Left hindlimb (tissue), 1 donor: Measurements from ENCODE around the gene YWHAQ.
"Not testable (repeated sequence)": the region's sequence is repeated elsewhere in the genome, so short reads cannot be mapped to it uniquely, and the experiment has no call there.

Source experiments
- DNase-seq: peaks from one replicate; pipeline ENCODE4 v3.0.0-alpha.2; 2018

Gene YWHAQ

DNA sequence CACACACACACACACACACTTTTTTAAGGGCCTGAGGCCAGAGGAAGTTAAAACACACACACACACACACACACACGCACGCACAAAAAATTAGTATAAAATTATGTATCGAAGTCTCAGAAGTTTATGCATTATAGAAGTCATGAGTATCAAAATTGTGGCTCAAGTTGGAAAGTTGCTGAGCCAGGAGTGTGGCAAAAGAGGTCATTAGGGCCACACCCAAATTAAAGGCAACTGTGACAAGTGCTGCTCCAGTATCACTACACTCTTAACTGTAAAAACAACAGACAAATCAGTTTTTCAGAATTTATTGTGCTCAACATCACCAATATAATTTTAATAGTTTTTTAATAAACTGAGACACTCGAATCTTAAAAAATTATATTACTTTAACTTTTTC is 36.9 kb downstream of the YWHAQ start:
- no peak for DNase-seq

- no peak for DNase-seq
These were observed 38.1 kb downstream of the YWHAQ start for GRCh38 chr2:9592699-9593098.

GRCh38 chr2:9590641-9591040 is 40.2 kb downstream of the YWHAQ start:
- DNase-seq, result no peak

GRCh38 chr2:9586465-9586864 is 44.3 kb downstream of the YWHAQ start:
- DNase-seq, result no peak

GRCh38 chr2:9585486-9585885 is 45.3 kb downstream of the YWHAQ start:
- no peak for DNase-seq

GRCh38 chr2:9584902-9585301 is 45.9 kb downstream of the YWHAQ start:
- not testable (repeated sequence) for DNase-seq

- DNase-seq, result no peak
These were observed 48.2 kb downstream of the YWHAQ start for GRCh38 chr2:9582624-9583023.

DNA sequence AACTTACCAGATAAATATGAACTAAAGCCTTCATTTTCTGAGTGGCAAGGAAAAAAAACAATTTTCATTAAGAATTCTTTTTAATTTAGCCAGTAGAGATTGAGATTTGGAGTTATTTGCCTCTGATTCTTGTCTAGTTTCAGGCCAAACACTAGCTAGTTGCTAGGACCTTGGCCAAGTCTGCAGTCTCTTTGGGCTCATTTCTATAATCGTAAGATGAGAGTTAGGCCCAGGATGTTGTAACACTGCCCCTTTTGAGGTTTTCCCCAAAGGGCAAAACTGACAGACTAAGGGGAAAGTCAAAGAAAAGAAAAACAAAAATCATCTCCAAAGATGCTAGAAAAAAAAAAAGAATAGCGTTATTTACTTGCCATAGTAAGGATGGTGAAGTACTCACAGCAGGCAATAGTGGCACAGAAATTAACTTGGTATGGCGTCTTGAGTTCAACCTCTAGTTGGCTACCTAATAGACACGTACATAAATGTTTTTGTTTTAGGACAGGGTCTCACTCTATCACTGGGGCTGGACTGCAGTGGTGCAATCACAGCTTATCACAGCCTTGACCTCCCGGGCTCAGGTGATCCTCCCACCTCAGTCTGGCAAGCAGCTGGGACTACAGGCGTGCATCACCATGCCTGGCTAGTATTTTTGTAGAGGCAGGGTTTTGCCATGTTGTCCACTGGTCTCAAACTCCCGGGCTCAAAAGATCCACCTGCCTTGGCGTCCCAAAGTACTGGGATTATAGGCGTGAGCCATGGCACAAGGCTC is 52.1 kb downstream of the YWHAQ start:
- no peak for DNase-seq

- DNase-seq, result no peak
These were observed 56.5 kb downstream of the YWHAQ start for GRCh38 chr2:9574331-9574730.

GRCh38 chr2:9573840-9574239 is 57.0 kb downstream of the YWHAQ start:
- DNase-seq, result no peak

DNA sequence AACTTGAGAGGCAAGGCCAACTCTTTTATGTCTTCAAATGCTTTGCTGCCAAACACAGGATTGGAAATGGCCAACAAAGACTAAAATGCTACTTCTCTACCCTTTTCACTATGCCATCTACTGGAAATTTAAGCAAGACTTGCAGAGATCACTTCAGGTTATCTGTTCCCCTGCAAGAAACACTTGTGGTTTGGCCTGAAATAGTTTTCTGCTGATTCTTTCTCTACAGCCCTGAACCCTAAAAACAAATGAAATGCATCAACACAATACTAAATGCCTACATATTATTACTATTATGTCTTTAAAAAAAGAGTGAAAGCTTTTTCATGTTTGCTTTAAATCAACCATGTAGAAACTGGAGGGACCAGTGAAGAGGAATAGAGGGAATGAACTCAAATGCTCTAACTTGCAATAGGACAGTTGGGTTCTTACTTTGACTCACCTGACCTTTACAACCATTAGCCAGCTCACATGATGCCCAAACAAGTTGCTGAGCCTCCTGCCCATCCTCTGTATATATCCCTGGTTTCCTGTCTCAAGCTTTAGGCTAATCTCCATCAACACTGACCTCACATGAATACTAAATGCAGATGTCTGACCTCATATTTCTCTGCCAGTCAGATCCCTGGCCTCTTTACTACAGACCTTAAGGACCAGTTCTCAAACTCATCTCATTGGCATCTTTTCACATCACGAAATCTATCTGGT is 57.6 kb downstream of the YWHAQ start:
- DNase-seq, result no peak

GRCh38 chr2:9570182-9571060 is 60.4 kb downstream of the YWHAQ start:
- no peak for DNase-seq

DNA sequence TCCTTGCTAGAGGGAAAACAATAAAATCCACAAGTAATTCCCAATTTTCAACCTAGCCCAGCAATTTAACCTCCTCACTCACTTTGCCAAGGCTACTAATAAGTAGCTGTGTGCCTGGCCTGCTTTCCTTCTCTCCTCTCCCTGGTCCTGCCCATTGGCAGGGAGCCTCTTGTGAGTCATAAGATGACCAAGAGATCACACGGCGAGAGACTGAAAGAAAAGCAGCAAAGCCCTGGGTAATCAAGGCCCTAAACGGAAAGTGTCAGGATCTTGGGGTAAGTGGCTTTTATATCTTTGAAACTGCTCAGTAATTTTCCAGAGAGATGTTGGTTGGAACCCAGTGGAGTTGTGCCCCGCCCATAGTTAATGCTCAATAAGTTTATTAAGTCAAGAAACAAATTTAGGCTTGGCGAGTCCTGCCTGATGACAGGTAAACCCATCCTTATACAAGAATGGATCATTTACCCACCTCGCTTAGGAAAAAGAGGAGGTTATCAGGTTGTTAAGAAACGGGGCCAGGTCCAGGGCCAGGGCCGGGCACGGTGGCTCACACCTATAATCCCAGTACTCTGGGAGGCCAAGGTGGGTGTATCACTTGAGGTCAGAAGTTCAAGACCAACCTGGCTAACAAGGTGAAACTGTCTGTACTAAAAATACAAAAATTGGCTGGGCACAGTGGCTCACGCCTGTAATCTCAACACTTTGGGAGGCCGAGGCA is 65.2 kb downstream of the YWHAQ start:
- peak; percentile 67 for DNase-seq

GRCh38 chr2:9560628-9561027 is 70.2 kb downstream of the YWHAQ start:
- no peak for DNase-seq

DNA sequence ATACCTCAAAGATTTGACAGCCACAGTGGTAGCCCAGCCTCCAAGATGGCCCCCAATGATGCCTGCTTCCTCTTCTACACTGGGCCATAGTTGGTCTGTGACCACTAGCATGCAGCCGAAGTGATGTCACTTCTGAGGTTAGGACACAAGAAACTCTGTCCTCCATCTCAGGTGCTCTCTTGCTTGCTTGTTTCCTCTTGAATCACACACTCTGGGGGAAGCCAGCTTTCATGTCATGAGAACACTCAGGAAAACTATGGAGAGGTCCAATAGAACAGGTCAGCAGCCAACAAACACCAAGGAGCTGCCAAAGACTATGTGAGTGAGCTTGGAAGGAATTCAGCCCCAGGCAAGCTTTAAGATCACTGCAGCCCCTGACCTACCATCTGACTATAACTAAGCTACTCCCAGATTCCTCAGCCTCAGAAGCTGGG is 71.8 kb downstream of the YWHAQ start:
- no peak for DNase-seq

DNA sequence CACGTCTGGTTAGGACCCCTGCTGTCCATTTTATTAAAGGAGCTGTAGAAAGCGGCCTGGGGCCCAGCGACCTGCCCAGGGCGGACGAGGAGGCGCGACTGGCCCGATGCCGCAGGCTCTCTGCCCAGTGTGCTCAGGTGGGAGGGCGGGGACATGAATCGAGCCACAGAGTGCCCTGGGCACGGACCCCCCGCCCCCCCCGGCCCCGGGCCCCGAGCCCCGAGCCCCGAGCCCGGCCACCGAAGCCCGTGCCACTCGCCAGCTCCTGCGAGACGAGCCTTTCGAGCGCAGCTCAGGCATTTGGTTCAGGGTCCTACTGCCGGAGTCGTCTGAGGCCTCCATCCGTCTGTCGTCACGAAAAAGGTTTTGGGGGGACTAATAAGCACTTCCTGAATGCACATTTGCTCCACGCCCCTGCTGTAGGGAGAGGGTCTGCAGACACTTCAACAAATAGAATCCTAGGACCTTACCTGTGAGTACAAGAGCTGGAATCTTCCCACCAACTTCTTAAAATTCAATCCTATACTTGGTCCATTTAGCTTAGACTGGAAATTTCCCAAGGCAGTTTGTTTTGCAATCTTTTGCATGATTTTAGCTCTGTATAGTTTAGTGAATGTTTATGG is 74.6 kb downstream of the YWHAQ start:
- DNase-seq, result no peak

DNA sequence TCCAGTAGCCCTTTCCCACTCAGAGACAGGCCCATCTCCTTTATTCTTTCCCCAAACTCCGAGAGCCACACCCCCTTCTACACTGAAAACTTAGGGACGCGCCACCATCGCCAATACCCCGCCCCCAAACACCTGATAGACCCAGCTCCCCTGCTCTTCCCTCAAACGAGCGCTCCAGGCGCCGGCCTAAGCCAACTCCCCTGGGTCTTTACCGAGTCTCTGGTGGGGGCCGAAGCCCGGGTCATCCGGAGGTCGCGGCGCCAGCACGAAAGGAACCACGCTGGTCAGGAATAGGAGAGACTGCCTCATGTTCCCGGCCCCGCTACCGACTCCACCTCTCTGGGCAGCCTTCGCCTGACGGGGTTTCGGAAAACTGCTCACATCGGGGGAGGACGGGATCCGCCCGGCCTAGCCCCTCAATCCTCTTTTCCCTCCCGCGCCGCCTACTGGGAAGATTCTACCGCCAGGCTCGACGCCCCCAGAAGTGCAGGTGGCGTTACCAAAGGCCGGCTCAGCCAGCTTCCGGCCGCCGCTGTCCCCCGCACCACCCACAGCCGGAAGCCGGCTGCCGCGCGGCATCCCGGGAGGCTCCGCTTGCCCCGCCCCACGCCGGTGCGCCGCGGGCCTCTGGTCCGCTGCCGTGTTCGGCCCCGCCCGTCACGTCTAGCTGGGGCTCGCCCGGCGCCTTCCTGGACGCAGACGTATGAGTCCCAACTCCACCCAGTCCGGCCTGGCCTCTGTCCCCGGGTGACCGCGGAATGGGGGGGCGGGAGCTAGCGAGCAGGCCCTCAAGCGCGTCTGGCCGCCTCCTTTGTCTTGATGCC is 75.3 kb downstream of the YWHAQ start, which contains the start of gene ADAM17:
ADAM17 (minus strand) TSS at position 534 of the 824 bp plus-strand sequence; CDS start at position 309, 225 bp downstream.
- DNase-seq, result peak; percentile 97

GRCh38 chr2:9554921-9555296 is 75.9 kb downstream of the YWHAQ start:
- peak; percentile 69 for DNase-seq

- no peak for DNase-seq
These were observed 78.3 kb downstream of the YWHAQ start for GRCh38 chr2:9552219-9553178.

DNA sequence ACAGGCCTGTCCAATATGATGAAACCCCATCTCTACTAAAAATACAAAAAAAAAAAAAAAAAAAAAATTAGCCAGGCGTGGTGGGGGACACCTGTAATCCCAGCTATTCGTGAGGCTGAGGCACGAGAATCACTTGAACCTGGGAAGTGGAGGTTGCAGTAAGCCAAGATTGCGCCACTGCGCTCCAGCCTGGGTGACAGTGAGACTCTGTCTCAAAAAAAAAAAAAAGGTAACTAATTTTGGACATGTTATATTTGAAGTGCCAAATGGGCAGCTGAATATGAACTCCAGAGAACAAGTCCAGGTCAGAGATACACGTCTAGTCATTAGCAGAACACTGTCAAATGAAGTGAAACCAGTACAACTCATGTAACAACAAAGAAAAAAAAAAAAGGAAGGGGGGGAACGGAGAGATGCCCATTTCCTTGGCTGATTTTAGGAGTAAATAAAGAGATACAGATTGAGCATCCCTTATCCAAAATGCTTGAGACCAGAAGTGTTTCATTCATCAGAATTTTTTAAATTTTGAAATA is 79.9 kb downstream of the YWHAQ start:
- not testable (repeated sequence) for DNase-seq
